Activated CD8-positive, alpha-beta memory T cell treated with anti-CD3 and anti-CD28 coated beads for 1 hour (primary cell): ENCODE measurements around the gene PRRC2B.

ENCODE experiments used
- DNase-seq, 2 donors: peaks; one replicate each; pipeline ENCODE4 v3.0.0-alpha.2; 2020; ENCODE audit warnings: low read depth in 1 of 2; ENCODE audit errors: extremely low read depth in 1 of 2

PRRC2B gene

GRCh38 chr9:131483319-131484050 is 89.6 kb downstream of the PRRC2B start:
- no peak for DNase-seq

GRCh38 chr9:131484051-131484445 is 90.2 kb downstream of the PRRC2B start:
- DNase-seq = no peak

GRCh38 chr9:131484560-131485185 is 90.8 kb downstream of the PRRC2B start:
- DNase-seq = no peak

GRCh38 chr9:131485206-131485605 is 91.3 kb downstream of the PRRC2B start:
- no peak for DNase-seq

GRCh38 chr9:131485728-131486422 is 92.0 kb downstream of the PRRC2B start:
- no peak for DNase-seq

- DNase-seq = no peak
These were observed 93.1 kb downstream of the PRRC2B start for GRCh38 chr9:131487001-131487400.

GRCh38 chr9:131487621-131488031 is 93.7 kb downstream of the PRRC2B start:
- DNase-seq = no peak

GRCh38 chr9:131490514-131490913 is 96.6 kb downstream of the PRRC2B start:
- no peak for DNase-seq

GRCh38 chr9:131491001-131491710 is 97.3 kb downstream of the PRRC2B start:
- no peak for DNase-seq

- no peak for DNase-seq
These were observed 98.2 kb downstream of the PRRC2B start for GRCh38 chr9:131492070-131492469.

GRCh38 chr9:131494296-131494870 is 100.5 kb downstream of the PRRC2B start:
- DNase-seq = no peak

- no peak for DNase-seq
These were observed 101.9 kb downstream of the PRRC2B start for GRCh38 chr9:131495785-131496184.

GRCh38 chr9:131496844-131497405 is 103.0 kb downstream of the PRRC2B start:
- no peak for DNase-seq

GRCh38 chr9:131499254-131499767 is 105.4 kb downstream of the PRRC2B start:
- no peak for DNase-seq

- peak; percentile 36 to 53 for DNase-seq
These were observed 106.5 kb downstream of the PRRC2B start for GRCh38 chr9:131500377-131500776.

- DNase-seq = peak in 1 of 2 donors; percentile 30
These were observed 107.2 kb downstream of the PRRC2B start for GRCh38 chr9:131500939-131501541.

- DNase-seq = peak; percentile 68 to 80
These were observed 109.1 kb downstream of the PRRC2B start, which contains the start of gene POMT1 for GRCh38 chr9:131502781-131503625. TSS of gene POMT1 (plus strand) at chr9:131502918. CDS start at chr9:131504219, 1,301 bp downstream.

- no peak for DNase-seq
These were observed 110.0 kb downstream of the PRRC2B start for GRCh38 chr9:131503626-131504465.
